Measurements from ENCODE around the gene PTGDS.

DNA sequence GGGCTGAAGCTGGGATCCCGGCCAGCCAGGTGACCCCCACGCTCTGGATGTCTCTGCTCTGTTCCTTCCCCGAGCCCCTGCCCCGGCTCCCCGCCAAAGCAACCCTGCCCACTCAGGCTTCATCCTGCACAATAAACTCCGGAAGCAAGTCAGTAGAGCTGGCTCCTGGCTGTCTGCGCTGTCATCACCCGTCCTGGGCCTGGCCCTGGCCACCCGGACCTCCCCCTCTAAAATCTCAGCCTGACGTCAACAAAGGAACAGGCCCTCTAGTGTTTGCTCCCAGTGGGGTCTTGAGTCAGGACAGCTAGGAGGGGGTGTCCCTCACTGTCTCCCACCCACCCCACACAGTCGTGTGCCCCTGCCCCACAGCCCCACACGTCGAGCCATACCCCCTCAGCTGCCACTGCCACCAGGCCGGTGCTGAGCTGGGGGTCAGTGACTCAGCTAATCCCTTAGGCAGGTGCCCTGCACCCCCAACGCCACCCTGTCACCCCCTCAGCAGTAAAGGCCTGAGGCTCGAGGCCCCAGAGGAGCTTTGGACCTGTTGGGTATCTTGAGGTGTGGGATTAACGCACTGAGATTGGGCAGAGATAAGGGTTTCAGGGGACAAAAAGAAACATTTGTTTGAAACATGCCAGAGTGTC lies 4.4 kb downstream of the PTGDS start:
- TF ChIP-seq, protein P1, sequence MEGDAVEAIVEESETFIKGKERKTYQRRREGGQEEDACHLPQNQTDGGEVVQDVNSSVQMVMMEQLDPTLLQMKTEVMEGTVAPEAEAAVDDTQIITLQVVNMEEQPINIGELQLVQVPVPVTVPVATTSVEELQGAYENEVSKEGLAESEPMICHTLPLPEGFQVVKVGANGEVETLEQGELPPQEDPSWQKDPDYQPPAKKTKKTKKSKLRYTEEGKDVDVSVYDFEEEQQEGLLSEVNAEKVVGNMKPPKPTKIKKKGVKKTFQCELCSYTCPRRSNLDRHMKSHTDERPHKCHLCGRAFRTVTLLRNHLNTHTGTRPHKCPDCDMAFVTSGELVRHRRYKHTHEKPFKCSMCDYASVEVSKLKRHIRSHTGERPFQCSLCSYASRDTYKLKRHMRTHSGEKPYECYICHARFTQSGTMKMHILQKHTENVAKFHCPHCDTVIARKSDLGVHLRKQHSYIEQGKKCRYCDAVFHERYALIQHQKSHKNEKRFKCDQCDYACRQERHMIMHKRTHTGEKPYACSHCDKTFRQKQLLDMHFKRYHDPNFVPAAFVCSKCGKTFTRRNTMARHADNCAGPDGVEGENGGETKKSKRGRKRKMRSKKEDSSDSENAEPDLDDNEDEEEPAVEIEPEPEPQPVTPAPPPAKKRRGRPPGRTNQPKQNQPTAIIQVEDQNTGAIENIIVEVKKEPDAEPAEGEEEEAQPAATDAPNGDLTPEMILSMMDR (IDR thresholded peaks at IDR 0.05; ENCODE audit: borderline replicate concordance, extremely low read depth, low read length, poor library complexity, severe bottlenecking), result no peak
- no peak for TF ChIP-seq EZH2 (IDR thresholded peaks at IDR 0.05; ENCODE audit: borderline replicate concordance, low read depth, low read length, severe bottlenecking)

All from DND-41 (cell line).